Mucosa of stomach (tissue), 1 donor: ENCODE data around the gene BRMS1L.
"Not testable (repeated sequence)": the region's sequence is repeated elsewhere in the genome, so short reads cannot be mapped to it uniquely, and the experiment has no call there.

Source experiments
- H3K27me3 ChIP-seq: one replicate; pipeline ENCODE4 v1.7.0; 2013; ENCODE audit warnings: mild to moderate bottlenecking, low read length; ENCODE audit not compliant: control insufficient read depth, insufficient read depth
- H3K36me3 ChIP-seq: one replicate; pipeline ENCODE4 v1.7.0; 2013; ENCODE audit warnings: low read length; ENCODE audit not compliant: control insufficient read depth, insufficient read depth
- H3K4me1 ChIP-seq: one replicate; pipeline ENCODE4 v1.7.0; 2013; ENCODE audit warnings: mild to moderate bottlenecking, low read length; ENCODE audit not compliant: control insufficient read depth, insufficient read depth
- H3K4me3 ChIP-seq: one replicate; pipeline ENCODE4 v1.7.0; 2013; ENCODE audit warnings: low read length
- H3K9ac ChIP-seq: one replicate; pipeline ENCODE4 v1.7.0; 2013; ENCODE audit warnings: mild to moderate bottlenecking, low read length, moderate library complexity
- H3K9me3 ChIP-seq: one replicate; pipeline ENCODE4 v1.7.0; 2013; ENCODE audit warnings: mild to moderate bottlenecking, low read length, moderate library complexity; ENCODE audit not compliant: control insufficient read depth
- donor health status: Pancreatic carcinoma.

Gene BRMS1L

DNA sequence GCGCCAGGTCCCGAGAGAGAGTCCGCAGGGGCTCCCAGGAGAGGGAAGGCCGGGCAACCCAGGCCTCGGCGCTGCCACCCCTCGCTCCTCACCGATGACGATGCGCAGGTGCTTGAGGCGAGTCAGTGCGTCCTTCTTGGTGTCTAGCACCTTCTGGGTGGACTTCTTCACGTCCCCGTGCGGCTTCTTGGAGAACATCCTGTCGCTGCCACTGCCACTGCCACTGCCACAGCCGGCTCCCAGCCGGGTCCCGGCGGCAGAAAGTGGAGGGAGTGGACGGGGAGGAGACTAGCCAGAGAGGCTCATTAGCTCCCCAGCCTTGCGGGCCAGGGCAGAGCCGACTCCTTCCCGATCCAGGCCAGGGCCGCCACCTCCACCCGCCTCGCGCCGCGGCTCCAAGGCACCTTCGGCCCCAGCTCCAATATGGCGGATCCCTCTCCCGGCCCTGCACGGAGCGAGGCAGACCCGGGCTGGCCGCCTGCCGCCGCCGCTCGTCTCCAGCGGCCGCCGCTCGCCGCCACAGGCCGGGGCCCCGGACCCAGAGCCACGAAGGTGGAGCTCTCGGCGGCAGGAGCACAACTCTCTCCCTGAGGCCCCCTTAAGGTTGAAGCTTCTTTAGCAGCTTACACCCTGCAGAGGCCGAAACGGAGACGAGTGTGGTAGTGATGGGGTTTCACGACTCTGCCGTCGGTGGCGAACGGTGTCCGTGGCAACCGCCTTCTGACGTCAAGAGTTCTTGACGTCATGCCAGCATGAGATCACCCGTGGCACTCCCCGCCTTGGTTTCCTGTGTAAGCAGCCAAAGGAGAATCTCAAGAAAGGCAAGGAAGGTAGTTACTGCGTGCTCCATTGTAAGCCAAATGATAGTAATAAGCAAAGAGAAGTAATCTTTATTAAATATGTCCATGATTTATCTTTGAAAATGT is 17.2 kb upstream of the BRMS1L start, which contains the start of gene RALGAPA1:
Gene RALGAPA1 (minus strand): TSS at position 658 of the 926 bp plus-strand sequence. CDS start 460 bp downstream, at position 198.
- not testable (repeated sequence) for H3K27me3 ChIP-seq, H3K4me1 ChIP-seq, H3K36me3 ChIP-seq, H3K9me3 ChIP-seq
- H3K4me3 ChIP-seq, result peak within 1 kb of the TSS; percentile 58
- H3K9ac ChIP-seq, result peak within 1 kb of the TSS; percentile 87

DNA sequence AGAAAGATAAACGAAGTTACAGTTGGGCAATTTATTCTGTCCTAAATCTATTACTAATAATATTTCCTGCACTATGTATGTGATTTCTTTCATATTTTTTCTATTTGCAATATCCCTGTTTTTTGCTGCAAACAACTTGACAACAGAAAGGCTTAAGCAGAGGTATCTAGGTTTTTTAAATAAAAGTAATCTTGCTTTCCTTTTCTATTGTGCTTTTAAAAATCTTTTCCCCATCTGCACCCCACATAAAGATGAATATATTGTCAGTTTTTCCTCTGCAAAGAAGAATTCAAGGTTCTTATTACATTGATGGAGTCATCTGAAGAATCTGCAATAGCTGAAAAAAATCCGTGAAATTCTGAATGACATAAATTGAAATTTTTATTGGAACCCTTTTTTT is 16.5 kb upstream of the BRMS1L start:
- Histone ChIP-seq H3K9me3 (no peaks in the 10 kb centered on the region), H3K9ac (no peak overlapping the region), H3K4me1 (peaks cover 4% of the 10 kb centered on the region), H3K36me3 (no peaks in the 10 kb centered on the region), H3K4me3 (no peak overlapping the region), H3K27me3 (no peaks in the 10 kb centered on the region)

DNA sequence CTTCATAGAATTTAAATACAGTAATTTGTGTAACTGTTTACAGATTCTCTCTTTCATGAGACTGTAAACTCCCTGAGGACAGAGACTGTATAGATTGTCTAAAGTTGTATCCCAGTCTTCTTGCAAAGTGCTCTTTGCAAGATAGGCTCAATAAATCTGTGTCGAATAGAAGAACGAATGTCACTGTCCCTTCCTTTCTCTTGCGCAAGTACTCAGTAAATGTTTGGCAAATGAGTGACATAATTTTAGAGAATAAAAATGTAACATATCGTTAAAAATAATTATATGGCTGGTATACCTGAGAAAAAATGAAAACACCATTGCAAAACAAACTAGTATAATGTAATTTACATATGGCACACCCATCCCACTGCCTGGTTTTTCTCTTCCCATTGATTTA is 15.2 kb upstream of the BRMS1L start:
- Histone ChIP-seq H3K9me3 (no peaks in the 10 kb centered on the region), H3K27me3 (no peaks in the 10 kb centered on the region), H3K4me3 (no peak overlapping the region)

DNA sequence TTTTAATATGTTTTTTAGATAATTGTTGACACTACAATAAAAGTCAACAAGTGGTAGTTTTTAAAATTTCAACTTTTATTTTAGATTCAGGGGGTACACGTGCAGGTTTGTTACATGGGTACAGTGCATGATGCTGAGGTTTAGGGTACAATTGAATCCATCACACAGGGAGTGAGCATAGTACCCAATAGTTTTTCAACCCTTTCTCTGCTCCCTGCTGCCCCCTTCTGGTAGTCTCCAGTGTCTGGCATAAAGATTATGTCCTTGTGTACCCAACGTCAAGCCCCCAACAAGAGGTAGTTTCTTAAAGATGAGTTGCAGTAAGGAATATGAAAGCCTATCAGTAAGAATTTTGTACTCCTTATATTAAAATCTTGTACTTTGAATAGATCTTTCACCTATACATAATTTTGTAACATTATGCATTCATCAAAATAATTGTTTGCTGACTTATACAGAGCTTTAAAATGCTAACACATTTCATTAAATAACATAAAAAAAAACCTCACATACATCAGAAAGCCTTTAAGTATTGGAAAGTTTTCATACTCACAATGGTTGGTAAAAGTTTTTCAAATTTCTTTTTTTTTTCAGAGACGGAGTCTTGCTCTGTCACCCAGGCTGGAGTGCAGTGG is 11.7 kb upstream of the BRMS1L start:
- no peaks in the 10 kb centered on the region for H3K4me1 ChIP-seq
- no peaks in the 10 kb centered on the region for H3K36me3 ChIP-seq
- H3K9ac ChIP-seq, result no peak overlapping the region
- no peak overlapping the region for H3K4me3 ChIP-seq
- H3K27me3 ChIP-seq, result no peaks in the 10 kb centered on the region
- H3K9me3 ChIP-seq, result no peaks in the 10 kb centered on the region

More for the DNA sequence above, 15.2 kb upstream of the BRMS1L start:
- Histone ChIP-seq H3K4me1 (peaks cover 4% of the 10 kb centered on the region), H3K9ac (no peak overlapping the region), H3K36me3 (no peaks in the 10 kb centered on the region)

DNA sequence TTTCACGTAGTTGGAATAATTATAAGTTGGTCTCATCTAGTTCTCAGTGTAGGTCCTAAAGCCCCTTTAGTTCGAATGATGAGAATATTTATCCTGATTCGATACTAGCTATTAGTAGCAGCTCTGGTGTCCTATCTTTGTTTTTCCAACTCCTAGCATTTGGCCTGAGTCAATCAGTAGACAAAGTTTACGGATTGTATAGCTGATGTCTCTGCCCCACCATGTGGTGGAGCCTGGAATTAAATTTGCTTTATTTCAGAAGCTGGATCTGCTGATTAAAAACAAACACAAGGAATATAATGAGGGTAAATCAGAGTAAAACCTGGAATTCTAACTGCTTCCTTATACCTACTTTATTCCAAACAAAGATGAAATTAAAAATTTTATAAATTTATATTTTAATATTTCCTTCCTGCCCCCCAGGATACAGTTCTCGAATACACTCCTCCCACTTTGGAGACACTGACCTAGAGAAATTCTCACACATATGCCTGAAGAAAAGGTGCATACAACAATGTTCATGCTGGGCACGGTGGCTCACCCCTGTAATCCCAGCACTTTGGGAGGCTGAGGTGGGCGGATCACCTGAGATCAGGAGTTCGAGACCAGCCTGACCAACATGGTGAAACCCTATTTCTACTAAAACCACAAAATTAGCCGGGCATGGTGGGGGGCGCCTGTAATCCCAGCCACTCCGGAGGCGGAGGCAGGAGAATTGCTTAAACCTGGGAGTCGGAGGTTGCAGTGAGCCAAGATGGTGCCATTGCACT is 7.6 kb upstream of the BRMS1L start:
- Histone ChIP-seq H3K4me1 (peaks cover 4% of the 10 kb centered on the region), H3K9me3 (no peaks in the 10 kb centered on the region), H3K4me3 (no peak overlapping the region)

DNA sequence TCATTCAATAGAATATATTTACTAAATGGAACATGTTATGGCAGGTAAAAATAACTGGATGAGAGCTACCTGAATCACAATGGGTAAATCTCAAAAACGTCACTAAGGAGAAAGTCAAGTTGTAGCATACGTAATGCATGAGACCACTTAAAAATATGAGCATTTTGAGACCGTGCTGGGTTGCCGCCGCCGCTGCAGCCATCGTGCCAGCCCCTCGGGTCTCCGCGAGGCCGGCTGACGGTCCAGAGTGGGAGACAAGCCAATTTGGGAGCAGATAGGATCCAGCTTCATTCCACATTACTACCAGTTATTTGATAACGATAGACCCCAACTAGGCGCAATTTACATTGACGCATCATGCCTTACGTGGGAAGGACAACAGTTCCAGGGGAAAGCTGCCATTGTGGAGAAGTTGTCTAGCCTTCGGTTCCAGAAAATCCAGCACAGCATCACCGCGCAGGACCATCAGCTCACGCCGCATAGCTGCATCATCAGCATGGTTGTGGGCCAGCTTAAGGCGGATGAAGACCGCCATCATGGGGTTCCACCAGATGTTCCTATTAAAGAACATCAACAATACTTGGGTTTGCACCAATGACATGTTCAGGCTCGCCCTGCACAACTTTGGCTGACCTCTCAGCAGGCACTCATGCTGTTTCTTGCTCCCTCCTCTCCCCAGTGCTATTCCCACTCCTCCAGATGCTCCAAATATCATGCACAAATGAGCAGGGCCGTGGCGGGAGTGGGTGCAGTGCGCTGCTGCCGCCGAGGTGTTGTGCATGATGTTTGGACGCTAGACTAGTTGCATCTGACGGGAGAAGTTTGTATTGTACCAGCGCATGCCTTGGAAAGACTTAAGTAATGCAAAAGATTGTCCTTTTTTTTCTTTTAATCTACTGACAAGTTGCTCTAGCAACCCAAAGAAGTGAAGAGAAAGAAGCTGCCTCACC is 6.3 kb upstream of the BRMS1L start:
- no peak overlapping the region for H3K4me3 ChIP-seq
- no peak overlapping the region for H3K9ac ChIP-seq
- H3K9me3 ChIP-seq, result no peaks in the 10 kb centered on the region
- H3K4me1 ChIP-seq, result peaks cover 4% of the 10 kb centered on the region
- no peaks in the 10 kb centered on the region for H3K36me3 ChIP-seq
- H3K27me3 ChIP-seq, result no peaks in the 10 kb centered on the region

More for the DNA sequence above, 7.6 kb upstream of the BRMS1L start:
- Histone ChIP-seq H3K27me3 (no peaks in the 10 kb centered on the region), H3K36me3 (no peaks in the 10 kb centered on the region), H3K9ac (no peak overlapping the region)

DNA sequence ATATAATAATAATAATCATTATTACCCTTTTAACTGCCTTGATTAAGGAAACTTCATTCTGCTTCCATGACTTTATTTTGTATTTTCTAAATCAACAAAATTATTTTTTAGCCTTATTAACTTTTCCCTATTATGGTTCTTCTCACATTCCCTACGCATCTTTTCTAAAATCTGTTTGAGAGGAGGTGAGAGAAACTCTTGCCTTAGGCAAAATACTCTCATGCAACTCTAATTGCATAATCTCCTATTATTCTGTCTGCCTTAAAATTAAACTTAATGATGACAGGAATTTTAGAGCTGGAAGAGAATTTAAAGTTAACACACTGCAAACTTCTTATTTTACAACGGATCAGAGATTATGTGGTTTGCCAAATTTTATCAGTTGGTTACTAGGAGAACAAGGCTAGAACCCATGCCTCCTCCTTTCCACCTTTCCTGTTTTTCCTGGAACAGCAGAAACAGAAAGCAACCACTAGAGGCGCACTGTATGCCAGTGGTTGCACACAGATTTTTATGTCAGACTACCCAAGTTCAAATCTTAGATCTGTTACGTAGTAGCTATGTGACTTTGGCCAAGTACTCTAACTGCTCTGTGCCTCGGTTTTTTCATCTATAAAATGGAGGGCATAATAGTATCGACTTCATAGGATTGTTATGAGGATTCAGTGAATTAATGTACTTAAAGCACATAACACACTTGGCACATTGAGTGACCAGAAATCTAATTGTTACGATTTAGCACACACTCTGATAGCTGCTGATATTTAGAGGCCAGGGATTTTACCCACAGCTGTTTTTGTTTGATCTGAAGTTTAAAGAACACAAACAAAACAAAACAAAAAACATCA is 4.3 kb upstream of the BRMS1L start:
- Histone ChIP-seq H3K9ac (no peak overlapping the region), H3K27me3 (no peaks in the 10 kb centered on the region), H3K36me3 (no peaks in the 10 kb centered on the region), H3K4me3 (no peak overlapping the region), H3K4me1 (peaks cover 4% of the 10 kb centered on the region), H3K9me3 (no peaks in the 10 kb centered on the region)

DNA sequence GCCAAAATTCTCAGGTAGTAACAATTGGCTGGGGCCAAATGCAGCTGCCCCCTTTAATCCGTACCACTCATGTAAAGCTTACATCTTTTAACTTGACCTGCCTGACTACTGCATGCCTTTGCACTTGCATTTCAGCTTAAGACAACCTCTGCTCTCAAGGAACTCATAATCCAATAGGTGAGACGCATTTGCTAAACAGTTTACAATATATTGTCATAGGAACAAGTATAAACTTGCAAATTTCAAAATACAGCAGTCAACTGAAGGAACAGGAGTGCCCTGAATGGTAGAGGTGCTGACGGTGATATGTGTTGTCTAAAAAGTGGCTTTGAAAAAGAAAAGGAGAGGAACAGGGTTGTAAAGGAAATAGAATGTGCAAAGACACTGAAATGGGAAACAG is 3.6 kb upstream of the BRMS1L start:
- no peaks in the 10 kb centered on the region for H3K9me3 ChIP-seq
- no peak overlapping the region for H3K9ac ChIP-seq
- H3K27me3 ChIP-seq, result no peaks in the 10 kb centered on the region
- no peaks in the 10 kb centered on the region for H3K36me3 ChIP-seq
- no peak overlapping the region for H3K4me3 ChIP-seq
- peaks cover 4% of the 10 kb centered on the region for H3K4me1 ChIP-seq

DNA sequence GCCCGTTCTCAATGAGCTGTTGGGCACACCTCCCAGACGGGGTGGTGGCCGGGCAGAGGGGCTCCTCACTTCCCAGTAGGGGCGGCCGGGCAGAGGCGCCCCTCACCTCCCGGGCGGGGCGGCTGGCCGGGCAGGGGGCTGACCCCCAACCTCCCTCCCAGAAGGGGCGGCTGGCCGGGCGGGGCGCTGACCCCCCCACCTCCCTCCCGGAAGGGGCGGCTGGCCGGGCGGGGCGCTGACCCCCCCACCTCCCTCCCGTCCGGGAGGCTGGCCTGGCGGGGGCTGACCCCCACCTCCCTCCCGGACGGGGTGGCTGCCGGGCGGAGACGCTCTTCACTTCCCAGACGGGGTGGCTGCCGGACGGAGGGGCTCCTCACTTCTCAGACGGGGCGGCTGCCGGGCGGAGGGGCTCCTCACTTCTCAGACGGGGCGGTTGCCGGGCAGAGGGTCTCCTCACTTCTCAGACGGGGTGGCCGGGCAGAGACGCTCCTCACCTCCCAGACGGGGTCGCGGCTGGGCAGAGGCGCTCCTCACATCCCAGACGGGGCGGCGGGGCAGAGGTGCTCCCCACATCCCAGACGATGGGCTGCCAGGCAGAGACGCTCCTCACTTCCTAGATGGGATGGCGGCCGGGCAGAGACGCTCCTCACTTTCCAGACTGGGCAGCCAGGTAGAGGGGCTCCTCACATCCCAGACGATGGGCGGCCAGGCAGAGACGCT is 1.5 kb upstream of the BRMS1L start:
- not testable (repeated sequence) for H3K4me3 ChIP-seq, H3K27me3 ChIP-seq, H3K36me3 ChIP-seq, H3K9me3 ChIP-seq, H3K4me1 ChIP-seq, H3K9ac ChIP-seq

DNA sequence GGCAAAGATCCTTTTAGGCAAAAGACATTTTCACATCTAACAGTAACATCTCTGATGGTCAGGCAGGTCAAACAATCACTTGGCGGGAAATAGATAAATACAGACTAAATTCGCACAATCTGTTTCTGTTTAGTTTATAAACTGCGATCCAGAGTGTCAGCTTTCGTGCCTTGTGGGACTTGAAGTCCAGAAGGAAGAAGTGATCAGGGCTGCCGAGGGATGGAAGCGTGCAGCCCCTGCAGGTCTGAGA is 245 bp upstream of the BRMS1L start:
- H3K4me1 ChIP-seq, result peaks cover 4% of the 10 kb centered on the region
- H3K9ac ChIP-seq, result no peak overlapping the region
- no peaks in the 10 kb centered on the region for H3K36me3 ChIP-seq
- no peaks in the 10 kb centered on the region for H3K27me3 ChIP-seq
- H3K9me3 ChIP-seq, result no peaks in the 10 kb centered on the region
- H3K4me3 ChIP-seq, result peak overlapping the region; percentile 75
